ENCODE data around the gene CGB7.
A peak's percentile ranks its signal among the peaks of the same experiment; 100 is the strongest.
"Not testable (repeated sequence)": the region's sequence is repeated elsewhere in the genome, so short reads cannot be mapped to it uniquely, and the experiment has no call there.

Gene CGB7

DNA sequence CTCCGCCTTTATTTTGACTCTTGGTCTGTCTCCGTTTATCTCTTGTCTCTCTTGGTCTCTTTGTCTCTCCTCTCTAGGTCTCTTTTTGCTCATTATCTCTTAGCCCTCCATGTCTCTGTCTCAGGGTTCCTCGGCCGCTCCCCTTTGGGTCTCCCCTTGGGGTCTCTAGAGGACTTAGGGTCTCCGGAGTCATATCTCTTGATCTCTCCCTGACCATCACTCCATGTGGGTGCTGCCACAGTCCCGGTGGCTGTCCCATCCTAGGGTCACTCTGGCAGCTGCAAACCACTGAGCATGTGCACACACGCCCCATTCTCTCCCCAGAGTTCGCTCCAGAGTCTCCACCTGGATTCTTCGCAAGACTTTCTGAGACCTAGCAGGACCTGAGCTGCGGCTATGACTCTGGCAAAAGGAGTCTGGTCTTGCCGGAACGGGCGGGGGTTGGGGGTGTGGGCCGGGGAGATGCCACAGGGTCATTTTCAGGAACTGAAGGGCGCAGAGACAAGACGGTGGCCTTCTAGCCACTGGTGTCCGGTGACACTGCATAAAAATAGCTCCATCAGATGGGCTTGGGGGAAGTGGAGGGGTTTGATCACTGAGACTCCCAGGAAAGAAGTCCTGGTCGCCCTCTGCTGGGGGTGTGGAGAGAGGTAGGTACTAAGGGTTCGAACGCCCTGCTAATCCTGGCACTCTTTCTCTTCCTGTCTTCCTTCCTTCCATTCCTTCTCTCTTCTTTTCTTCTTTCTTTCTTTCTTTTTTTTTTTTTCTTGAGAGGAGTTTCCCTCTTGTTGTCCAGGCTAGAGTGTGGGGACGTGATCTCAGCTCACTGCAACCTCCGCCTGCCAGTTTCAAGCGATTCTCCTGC, 16.2 kb upstream of the CGB7 start:
- DNase-seq (ENCODE audit: low read depth in 2 of 2): no peak

DNA sequence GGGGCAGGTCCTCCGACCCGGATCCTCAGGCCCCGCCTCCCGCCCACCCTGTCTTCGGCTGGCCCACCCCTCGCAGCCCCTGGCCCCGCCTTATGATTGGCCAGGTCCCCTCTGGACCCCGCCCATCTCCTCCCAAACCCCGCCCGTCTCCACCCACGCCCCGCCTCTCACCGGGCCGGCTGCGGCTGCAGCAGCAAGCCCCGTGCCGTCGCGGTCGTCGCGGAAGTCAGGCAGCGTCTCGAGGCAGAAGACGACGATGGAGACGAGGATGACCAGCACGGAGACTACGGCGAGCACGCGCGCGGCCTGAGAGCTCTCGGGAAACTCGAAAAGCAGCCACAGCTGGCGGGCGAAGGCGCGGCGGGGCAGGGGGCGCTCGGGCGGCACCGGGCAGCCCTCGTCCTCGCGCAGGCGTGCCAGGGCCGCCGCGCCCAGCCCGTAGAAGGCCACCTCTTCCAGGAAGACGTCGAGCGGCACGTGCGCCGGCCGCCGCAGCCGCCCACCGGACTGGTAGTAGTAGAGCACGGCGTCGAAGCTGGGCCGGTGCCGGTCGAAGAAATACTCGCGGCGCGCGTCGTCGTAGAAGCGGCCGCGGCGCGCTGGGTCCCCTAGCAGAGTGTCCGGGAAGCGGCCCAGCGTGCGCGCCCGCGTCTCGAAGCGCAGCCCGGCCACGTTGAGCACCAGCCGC, 14.5 kb upstream of the CGB7 start:
- no peak for DNase-seq (ENCODE audit: low read depth in 2 of 2)

GRCh38 chr19:49070416-49070815, 12.9 kb upstream of the CGB7 start:
- no peak for DNase-seq (ENCODE audit: low read depth in 2 of 2)

DNA sequence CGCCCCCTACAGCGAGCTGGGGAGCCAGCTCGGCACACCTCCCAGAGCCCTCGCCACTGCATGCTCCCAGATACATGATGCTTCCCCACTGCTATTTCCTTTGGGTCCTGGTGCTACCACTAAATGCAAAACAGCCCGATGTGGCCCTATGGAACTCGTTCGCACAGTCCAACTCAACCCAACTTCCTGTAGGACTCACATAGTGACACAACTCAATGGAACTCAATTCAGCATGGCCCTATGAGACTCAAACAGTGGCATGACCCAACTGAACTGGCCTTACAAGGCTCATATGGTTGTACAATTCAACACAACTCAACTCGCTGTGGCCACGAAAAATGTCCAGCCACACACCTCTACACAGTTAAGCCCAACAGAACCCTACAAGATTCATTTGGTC, 11.5 kb upstream of the CGB7 start:
- no peak for DNase-seq (ENCODE audit: low read depth in 2 of 2)

DNA sequence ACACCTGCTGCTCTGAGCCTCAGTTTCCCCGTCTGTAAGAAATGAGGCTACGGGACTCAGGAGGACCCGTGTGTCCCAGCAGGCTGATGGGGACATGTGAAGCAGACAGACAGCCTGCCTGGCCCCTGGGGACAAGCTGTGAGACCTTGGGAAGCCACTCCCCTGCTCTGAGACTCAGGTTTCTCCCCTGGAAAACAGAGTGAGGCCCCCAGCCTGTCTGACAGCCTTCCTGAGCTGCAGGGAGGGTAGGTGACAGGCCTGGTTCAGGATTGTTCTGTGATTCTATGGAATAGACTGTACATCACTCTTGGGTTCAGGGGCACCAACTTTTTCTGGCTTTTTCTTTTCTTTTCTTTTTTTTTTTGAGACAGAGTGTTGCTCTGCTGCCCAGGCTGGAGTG, 10.0 kb upstream of the CGB7 start:
- DNase-seq (ENCODE audit: low read depth in 2 of 2): no peak

- DNase-seq (ENCODE audit: low read depth in 2 of 2): no peak
These were observed 8.5 kb upstream of the CGB7 start for GRCh38 chr19:49065905-49066512.

DNA sequence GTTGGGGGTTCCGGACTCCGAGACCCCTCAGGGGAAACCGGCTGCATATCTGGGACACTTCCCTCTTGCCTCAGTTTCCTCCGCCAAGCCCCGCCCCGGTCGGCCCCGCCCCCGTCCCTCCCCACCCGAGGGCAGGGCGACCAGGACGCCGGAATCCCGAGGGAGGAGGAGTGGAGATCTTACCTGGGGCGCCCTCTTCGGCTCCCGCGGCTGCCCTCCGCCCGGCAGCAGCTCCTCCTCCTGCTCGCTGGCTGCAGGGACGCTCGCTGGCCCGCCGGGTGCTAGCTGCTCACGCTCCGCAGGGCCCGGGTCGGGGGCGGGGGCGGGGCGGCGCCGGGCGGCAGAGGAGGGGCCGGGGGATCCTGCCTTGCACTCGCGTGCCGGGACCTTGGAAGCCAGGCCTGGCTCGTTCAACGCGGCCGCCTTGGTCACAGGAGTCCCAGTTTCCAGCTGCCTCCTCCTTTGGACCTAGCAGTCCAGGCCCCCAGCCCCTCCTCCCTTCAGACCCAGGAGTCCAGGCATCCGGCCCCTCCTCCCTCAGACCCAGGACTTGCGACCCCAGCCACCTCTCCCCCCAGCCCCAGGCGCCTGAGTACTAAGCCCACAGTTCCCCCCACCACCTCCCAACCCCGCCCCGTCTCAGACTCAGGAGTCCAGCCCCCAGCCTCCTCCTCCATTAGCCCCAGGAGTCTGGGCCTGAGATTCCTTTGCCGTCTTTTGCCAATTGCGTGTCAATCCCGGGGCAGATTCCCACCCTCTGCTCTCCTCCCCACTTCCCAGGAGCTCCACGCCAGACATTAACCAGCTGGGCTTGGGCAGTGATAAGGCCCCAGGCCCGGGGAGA, 7.4 kb upstream of the CGB7 start, which contains the start of gene NTF4:
Gene NTF4, minus strand, starts transcription at position 51 of the 844 bp plus-strand sequence. CDS start 2,821 bp downstream, outside the sequence.
- no peak for DNase-seq (ENCODE audit: low read depth in 2 of 2)

DNA sequence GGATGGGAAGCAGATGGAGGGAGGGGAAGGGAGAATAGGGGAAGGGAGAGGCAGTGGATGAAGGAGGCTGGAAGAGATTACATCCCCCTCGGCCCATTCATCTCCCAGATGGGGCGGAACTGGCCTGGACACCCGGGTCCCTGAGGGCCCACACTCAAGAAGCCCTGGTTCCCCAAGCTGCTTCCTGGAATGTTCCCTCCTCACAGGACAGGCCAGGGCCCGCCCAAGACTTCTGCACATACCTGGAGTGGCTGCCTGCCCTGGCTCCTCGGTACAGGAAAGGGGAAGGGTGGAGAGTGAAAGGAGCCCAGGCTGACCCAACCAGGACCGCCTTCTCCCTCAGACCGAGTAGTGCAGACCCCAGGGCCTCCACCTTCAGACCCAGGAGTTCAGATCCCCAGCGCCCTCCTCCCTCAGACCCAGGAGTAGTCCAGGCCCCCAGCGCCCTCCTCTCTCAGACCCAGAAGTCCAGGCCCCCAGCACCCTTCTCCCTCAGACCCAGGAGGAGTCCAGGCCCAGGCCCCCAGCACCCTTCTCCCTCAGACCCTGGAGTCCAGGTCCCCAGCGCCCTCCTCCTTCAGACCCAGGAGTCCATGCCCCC, 6.6 kb upstream of the CGB7 start:
- DNase-seq (ENCODE audit: low read depth in 2 of 2): no peak

DNA sequence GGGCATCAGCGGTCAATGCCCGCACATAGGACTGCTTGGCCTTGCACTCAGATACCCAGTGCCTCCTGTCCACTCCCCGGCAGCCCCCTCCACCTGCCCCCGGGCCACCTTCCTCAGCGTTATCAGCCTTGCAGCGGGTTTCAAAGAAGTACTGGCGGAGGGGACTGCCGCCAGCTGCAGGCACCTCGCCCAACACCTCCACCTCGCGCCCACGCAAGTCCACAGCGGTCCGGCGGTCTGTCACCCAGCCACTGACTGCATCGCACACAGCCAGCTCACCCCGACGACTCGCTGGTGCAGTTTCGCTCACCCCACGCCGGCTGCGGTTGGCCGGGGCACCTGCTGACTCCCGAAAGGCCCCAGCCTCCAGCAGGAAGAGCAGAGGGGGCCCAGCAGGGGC, 3.9 kb upstream of the CGB7 start:
- no peak for DNase-seq (ENCODE audit: low read depth in 2 of 2)

DNA sequence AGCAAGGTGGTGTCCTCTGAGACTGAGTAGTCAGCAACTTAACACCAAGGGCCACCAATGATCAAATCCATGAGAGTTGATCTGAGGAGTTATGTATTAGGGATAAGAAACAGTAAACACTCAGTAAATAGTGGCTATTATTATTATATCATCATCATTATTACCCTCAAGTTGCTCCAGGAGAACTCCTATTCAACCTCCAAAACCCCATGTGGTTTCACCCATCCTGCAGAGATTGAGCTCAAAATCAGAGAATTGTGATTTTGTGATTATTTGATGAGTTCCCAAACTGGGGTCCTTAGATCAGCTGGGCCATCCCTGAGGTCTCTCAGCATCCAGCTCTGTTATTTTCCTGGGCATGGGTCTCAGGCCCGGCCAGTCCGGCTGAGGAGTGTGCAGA, 3.5 kb upstream of the CGB7 start:
- no peak for DNase-seq (ENCODE audit: low read depth in 2 of 2)

DNA sequence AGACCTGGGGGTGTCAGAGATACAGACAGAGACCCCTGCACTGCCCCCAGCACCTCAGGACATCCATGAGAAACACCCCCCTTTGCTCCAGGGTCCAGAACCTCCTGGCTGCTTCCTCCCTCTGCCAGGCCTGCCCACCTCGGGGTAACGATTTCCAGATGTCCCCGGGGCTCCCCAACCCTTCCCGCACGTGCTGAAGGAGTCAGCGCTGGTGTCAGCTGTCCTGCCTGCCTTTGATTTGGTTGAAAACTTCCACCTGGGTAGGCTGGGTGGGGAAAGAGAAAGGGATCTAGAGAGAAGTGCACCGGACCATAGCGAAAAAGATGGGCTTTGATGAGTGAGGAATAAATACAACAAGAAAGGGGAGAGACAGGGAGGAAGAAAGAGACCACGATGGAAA, 1.5 kb upstream of the CGB7 start:
- no peak for DNase-seq (ENCODE audit: low read depth in 2 of 2)

GRCh38 chr19:49058562-49058961, 1.0 kb upstream of the CGB7 start:
- DNase-seq (ENCODE audit: low read depth in 2 of 2): peak in 1 of 2 donors; percentile 26

GRCh38 chr19:49056902-49057596, 500 bp downstream of the CGB7 start:
- DNase-seq (ENCODE audit: low read depth in 2 of 2): not testable (repeated sequence)

DNA sequence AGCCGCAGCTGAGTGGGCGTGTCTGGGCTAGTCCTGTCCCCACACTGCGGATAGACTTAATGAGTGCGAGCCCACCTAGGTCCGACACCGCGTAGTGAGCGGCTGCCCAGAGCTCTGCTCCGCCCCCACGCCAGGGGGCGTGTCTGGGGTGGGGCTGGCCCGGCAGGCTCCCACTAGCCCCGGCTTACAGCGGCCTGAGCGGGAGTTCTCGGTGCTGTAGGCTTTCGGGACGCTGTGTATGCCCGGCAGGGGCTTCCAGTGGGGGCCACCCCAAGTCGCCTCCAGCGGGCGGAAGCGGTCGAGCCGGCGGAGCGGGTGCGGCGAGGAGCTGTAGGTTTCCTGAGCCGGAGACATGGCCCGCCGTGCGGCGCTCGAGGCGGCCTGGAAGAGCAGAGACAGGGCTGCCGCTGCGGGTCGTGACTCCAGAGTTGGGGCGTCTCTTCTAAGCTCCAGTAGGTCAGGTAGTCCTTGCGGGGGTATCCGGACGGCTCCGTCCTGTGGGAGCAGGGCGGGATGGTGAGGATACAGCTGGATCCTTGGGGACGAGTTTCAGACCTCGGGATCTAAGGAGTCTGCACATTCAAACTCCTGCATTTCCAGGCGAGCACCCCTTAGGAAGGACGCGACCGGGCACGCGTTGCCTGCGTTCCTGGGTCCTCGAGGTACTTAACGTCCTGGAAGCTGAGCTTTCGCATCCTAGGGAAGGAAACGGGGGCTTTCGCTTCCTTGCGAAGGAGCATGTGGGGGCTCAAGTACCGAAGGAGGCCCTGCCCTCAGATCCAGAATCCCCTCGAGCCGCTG, 1.2 kb downstream of the CGB7 start:
- peak in 1 of 2 donors; percentile 22 for DNase-seq (ENCODE audit: low read depth in 2 of 2)

- not testable (repeated sequence) for DNase-seq (ENCODE audit: low read depth in 2 of 2)
These were observed 7.0 kb downstream of the CGB7 start for GRCh38 chr19:49050376-49051033.

- DNase-seq (ENCODE audit: low read depth in 2 of 2): not testable (repeated sequence)
These were observed 7.7 kb downstream of the CGB7 start for GRCh38 chr19:49049834-49050233.

DNA sequence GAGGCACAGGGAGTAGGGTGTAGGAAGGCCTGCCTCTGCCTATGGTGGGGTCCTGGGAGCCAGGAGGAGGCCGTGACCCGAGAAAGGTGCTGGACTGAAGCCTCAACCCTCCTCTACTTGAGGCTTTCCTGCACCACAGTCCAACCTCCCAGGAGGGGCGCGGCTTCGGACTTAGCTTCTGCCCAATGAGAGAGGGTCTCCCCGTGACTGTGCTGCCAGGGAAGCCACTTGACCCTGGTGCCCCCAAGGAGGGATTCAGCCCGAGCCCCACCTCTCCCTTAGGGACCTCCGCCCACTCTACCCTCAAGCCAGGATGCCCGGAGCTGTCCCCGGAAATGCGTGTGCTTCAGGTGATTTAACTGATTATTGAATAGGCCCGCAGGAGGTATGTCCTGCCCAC, 8.5 kb downstream of the CGB7 start, which contains the start of gene CGB8:
Gene CGB8, minus strand, starts transcription at position 101 of the 400 bp plus-strand sequence. CDS start 372 bp downstream, outside the sequence.
- not testable (repeated sequence) for DNase-seq (ENCODE audit: low read depth in 2 of 2)

- not testable (repeated sequence) for DNase-seq (ENCODE audit: low read depth in 2 of 2)
These were observed 14.0 kb downstream of the CGB7 start, which contains the start of gene CGB5 for GRCh38 chr19:49043548-49043947. Gene CGB5 (plus strand): TSS chr19:49043848. CDS start chr19:49044210, 362 bp downstream.

DNA sequence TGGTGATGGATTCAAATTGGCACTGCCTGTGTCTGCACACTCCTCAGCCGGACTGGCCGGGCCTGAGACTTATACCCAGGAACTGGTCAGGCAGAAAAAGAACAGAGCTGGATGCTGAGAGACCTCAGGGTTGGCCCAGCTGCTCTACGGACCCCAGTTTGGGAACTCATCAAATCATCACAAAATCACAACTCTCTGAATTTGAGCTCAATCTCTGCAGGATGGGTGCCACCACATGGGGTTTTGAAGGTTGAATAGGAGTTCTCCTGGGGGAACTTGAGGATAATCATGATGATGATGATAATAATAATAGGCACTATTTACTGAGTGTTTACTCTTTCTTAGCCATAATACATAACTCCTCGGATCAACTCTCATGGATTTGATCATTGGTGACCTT, 14.9 kb downstream of the CGB7 start:
- not testable (repeated sequence) for DNase-seq (ENCODE audit: low read depth in 2 of 2)

All from stimulated activated CD4-positive, alpha-beta T cell treated with anti-CD3 and anti-CD28 coated beads, Interleukin-15, amount 100 ng/mL, for 48 hours (primary cell).